ENCODE measurements around the gene LILRA5. TPM values are rescaled to one million over a fixed set of nuclear protein-coding genes. Genes with fewer than 3 reads are reported as not detected.
"Not testable (repeated sequence)": the region's sequence is repeated elsewhere in the genome, so short reads cannot be mapped to it uniquely, and the experiment has no call there.

Gene LILRA5
- total and polyA plus RNA-seq, 2 donors, result 1.5 to 9.2 TPM

DNA sequence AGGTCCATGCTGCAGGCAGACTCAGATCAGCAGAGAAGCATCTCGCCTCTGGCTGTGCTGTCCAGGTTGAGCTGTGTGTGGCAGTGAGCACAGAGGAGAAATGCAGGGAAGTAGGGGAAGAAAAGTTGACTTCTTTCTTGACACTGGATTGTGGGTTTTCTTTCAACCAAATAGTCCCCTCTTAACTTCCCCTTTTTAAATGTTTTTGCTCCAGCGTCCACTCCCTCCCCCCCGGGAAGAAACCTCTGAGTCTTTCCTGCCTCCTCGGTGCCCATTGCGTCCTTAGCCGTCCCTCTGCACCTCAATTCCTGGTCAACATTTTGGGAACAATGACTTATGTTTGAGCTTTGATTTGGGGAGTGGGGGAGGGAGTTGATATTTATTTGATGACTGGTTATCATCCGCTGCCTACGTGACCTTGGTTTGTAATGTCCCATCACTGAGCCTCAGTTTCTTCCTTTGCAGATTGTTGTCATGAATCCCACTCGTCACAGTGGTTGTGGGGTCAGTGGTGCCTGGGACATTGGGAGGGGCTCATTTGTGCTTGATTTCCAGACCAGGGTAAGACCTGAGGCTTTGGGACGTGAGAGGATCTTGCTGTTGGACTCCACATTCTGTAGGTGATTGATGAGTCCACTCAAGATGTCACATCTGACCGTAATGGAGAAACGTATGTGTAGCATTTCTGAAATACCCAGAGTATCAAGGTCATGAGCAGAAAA lies 31.8 kb downstream of the LILRA5 start, which contains the start of gene LILRB2:
LILRB2 (minus strand) TSS at position 104 of the 722 bp plus-strand sequence. CDS start 614 bp downstream, outside the sequence.
- WGBS, result 52% methylated on average over 12 of the region's 12 CpGs
- Histone ChIP-seq H3K4me1 (ENCODE audit: control insufficient read depth in 2 of 2, insufficient read depth in 2 of 2, low read length in 2 of 2) (peaks cover 9 to 31% of the 10 kb centered on the region in 2 donors), H3K9me3 (ENCODE audit: control insufficient read depth in 2 of 2, insufficient read depth in 1 of 2, low read length in 1 of 2) (peaks cover 0 to 4% of the 10 kb centered on the region in 2 donors), H3K36me3 (ENCODE audit: control insufficient read depth in 2 of 2, insufficient read depth in 2 of 2, low read length in 1 of 2) (no peaks in the 10 kb centered on the region), H3K27me3 (ENCODE audit: control insufficient read depth in 2 of 2, insufficient read depth in 1 of 2, low read length in 1 of 2) (peaks cover 0 to 16% of the 10 kb centered on the region in 2 donors), H3K4me3 (ENCODE audit: low read length in 2 of 2) (no peak within 1 kb of the TSS), H3K27ac (ENCODE audit: low read depth in 1 of 2, low read length in 1 of 2) (no peak within 1 kb of the TSS)
- no peak for DNase-seq (ENCODE audit: low read depth in 6 of 9, low spot score in 9 of 9)

DNA sequence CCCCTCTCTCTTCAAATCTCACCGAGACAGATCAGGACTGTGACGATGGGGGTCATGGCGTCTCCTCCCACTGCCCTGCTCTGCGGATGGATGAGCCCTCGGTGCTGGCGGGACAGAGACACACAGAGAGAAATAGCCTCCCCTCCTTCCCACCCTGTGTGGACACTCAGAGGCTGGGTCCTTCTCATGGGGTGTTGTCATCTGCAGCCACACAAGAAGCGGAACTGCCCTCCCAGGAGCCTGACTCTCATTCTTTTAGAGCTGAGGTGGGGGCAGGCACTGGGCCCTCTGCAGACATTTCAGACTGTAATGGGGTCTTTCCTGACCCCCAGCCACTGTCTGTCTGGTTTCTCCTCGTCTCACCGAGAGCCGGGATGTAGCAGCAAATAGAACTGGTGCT lies 32.5 kb downstream of the LILRA5 start:
- WGBS, result 25% methylated on average over 10 of the region's 10 CpGs
- not testable (repeated sequence) for DNase-seq (ENCODE audit: low read depth in 6 of 9, low spot score in 9 of 9)

DNA sequence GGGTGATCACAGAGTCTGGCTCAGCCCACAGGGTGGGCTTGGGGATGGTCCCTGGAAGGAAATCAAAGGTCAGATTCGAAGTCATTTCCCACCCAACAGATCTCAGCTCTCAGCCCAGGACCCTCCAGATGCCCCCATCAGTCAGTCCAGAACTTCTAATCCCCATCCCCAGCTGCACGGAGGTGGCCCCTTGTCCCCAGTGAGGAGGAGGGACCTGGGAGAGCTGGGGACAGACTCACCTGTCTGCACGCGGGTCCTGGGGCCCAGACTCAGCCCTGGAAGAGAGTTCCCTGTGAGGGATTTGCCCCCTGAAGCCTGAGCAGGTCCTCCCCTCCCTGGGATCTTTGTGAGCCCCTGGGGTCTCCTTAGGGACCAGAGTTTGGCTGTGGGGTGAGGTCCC lies 32.9 kb downstream of the LILRA5 start:
- not testable (repeated sequence) for H3K4me3 ChIP-seq (ENCODE audit: low read length in 2 of 2); H3K36me3 ChIP-seq (ENCODE audit: control insufficient read depth in 2 of 2, insufficient read depth in 2 of 2, low read length in 1 of 2); H3K9me3 ChIP-seq (ENCODE audit: control insufficient read depth in 2 of 2, insufficient read depth in 1 of 2, low read length in 1 of 2); DNase-seq (ENCODE audit: low read depth in 6 of 9, low spot score in 9 of 9); H3K27ac ChIP-seq (ENCODE audit: low read depth in 1 of 2, low read length in 1 of 2)
- Histone ChIP-seq H3K27me3 (ENCODE audit: control insufficient read depth in 2 of 2, insufficient read depth in 1 of 2, low read length in 1 of 2) (peaks cover 0 to 16% of the 10 kb centered on the region in 2 donors), H3K4me1 (ENCODE audit: control insufficient read depth in 2 of 2, insufficient read depth in 2 of 2, low read length in 2 of 2) (peaks cover 5 to 21% of the 10 kb centered on the region in 2 donors)
- WGBS, result 31% methylated on average over 4 of the region's 4 CpGs

More for the DNA sequence above, 32.5 kb downstream of the LILRA5 start:
- not testable (repeated sequence) for H3K27ac ChIP-seq (ENCODE audit: low read depth in 1 of 2, low read length in 1 of 2); H3K4me3 ChIP-seq (ENCODE audit: low read length in 2 of 2); H3K36me3 ChIP-seq (ENCODE audit: control insufficient read depth in 2 of 2, insufficient read depth in 2 of 2, low read length in 1 of 2); H3K9me3 ChIP-seq (ENCODE audit: control insufficient read depth in 2 of 2, insufficient read depth in 1 of 2, low read length in 1 of 2)
- Histone ChIP-seq H3K27me3 (ENCODE audit: control insufficient read depth in 2 of 2, insufficient read depth in 1 of 2, low read length in 1 of 2) (peaks cover 0 to 16% of the 10 kb centered on the region in 2 donors), H3K4me1 (ENCODE audit: control insufficient read depth in 2 of 2, insufficient read depth in 2 of 2, low read length in 2 of 2) (peaks cover 9 to 25% of the 10 kb centered on the region in 2 donors)

DNA sequence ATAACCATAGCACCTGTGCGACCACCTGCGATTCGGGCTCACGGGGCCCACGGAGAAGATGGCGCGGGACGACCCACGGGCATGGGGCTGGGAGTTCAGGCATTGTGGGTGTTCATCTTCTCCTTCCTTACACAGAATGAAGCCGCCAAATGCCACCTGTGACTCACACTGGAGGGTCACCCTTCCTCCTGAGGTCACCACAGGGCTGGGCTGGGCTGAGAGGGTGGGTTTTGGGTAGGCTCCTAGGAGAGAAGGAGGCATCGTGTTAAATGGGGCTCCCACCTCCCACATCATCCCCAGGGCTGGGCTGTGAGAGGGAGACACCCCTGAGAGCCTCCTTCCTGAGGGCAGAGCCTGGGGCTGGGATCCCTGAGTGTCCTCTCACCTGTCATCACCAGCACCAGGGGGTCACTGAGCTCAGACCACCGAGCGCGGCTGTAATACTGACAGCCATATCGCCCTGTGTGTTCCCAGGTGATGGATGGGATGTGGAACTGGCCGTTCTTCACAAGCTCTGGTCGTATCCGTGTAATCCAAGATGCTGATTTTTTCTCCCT lies 33.5 kb downstream of the LILRA5 start:
- peaks cover 0 to 4% of the 10 kb centered on the region in 2 donors for H3K9me3 ChIP-seq (ENCODE audit: control insufficient read depth in 2 of 2, insufficient read depth in 1 of 2, low read length in 1 of 2)
- 91% methylated on average over 18 of the region's 18 CpGs for WGBS
- H3K4me1 ChIP-seq (ENCODE audit: control insufficient read depth in 2 of 2, insufficient read depth in 2 of 2, low read length in 2 of 2), result peaks cover 3 to 20% of the 10 kb centered on the region in 2 donors
- no peak overlapping the region for H3K27ac ChIP-seq (ENCODE audit: low read depth in 1 of 2, low read length in 1 of 2)
- no peak for DNase-seq (ENCODE audit: low read depth in 6 of 9, low spot score in 9 of 9)
- H3K4me3 ChIP-seq (ENCODE audit: low read length in 2 of 2), result no peak overlapping the region
- no peaks in the 10 kb centered on the region for H3K36me3 ChIP-seq (ENCODE audit: control insufficient read depth in 2 of 2, insufficient read depth in 2 of 2, low read length in 1 of 2)
- peaks cover 0 to 16% of the 10 kb centered on the region in 2 donors for H3K27me3 ChIP-seq (ENCODE audit: control insufficient read depth in 2 of 2, insufficient read depth in 1 of 2, low read length in 1 of 2)

DNA sequence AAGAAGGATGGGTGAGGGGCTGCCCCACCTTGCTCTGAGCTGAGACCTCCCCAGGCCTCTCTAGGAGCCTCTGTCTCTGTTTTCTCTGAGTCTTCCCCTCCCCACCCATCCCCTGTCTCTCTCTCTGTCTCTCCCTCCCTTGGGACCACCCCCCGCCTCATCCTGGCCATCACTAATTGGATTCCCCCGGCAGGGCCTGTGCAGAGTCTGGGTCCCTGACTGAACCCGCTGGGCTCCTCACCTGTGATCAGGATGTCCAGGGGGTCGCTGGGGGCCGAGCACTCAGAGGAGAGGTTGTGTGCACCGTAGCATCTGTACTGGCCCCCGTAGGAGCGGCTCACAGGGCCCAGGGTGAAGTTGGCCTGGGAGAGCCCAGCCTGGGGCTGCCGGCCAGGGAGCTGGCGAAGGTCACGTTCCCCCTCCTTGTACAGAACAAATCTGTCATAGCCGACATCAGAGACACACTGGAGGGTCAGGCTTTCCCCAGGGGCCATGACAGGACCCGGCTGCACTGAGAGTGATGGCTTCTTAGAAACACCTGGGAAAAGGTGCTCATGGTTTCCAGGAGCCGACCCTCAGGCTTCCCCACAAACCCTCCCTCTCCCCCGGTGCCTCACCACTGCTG lies 34.3 kb downstream of the LILRA5 start:
- peaks cover 0 to 17% of the 10 kb centered on the region in 2 donors for H3K27me3 ChIP-seq (ENCODE audit: control insufficient read depth in 2 of 2, insufficient read depth in 1 of 2, low read length in 1 of 2)
- not testable (repeated sequence) for H3K9me3 ChIP-seq (ENCODE audit: control insufficient read depth in 2 of 2, insufficient read depth in 1 of 2, low read length in 1 of 2); H3K4me3 ChIP-seq (ENCODE audit: low read length in 2 of 2); H3K36me3 ChIP-seq (ENCODE audit: control insufficient read depth in 2 of 2, insufficient read depth in 2 of 2, low read length in 1 of 2); DNase-seq (ENCODE audit: low read depth in 6 of 9, low spot score in 9 of 9); H3K27ac ChIP-seq (ENCODE audit: low read depth in 1 of 2, low read length in 1 of 2)
- H3K4me1 ChIP-seq (ENCODE audit: control insufficient read depth in 2 of 2, insufficient read depth in 2 of 2, low read length in 2 of 2), result peaks cover 3 to 16% of the 10 kb centered on the region in 2 donors
- 95% methylated on average over 15 of the region's 15 CpGs for WGBS

DNA sequence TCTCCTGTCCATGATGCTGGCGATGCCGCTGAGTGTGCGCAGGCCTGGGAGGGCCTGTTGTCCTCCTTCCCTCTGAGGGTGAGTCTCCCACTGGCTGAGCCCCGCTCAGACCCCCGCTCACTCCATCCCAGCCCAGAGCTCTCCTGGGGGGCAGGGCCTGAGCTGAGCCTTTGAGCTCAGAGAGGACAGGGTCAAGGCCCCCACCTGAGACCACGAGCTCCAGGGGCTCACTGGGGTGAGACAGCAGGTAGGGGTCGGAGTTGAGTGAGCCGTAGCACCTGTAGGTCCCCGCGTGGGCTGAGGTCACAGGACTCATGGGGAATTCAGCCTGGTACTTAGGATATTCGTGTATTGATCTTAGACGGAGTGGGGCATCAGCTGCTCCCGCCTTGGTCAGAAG lies 34.9 kb downstream of the LILRA5 start:
- DNase-seq (ENCODE audit: low read depth in 6 of 9, low spot score in 9 of 9), result not testable (repeated sequence)

DNA sequence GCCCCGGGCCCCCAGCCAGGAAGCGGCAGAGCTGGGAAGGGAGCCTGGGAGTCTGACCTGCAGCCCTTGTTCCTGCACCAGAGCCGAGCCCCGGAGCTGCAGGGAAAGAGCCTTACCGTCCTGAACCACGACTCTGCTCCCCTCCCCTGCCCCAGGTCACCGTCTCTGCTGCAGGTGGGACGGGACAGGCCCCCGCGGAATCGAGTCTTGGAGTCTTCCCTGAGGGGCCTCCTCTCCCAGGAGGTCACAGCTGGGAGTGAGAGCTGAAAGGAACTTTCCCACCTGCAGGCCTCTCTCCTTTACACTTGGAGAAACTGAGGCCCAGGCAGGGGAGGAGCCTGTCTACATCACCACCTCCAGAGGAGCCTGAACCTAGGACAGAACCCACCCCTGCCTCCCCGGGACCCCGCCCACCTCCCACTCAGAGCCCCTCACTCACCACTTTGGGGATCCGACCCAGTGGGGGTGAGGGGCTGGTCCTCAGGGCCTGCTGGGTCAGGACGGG lies 35.8 kb downstream of the LILRA5 start:
- WGBS, result 89% methylated on average over 15 of the region's 15 CpGs
- not testable (repeated sequence) for H3K4me3 ChIP-seq (ENCODE audit: low read length in 2 of 2); H3K36me3 ChIP-seq (ENCODE audit: control insufficient read depth in 2 of 2, insufficient read depth in 2 of 2, low read length in 1 of 2); DNase-seq (ENCODE audit: low read depth in 6 of 9, low spot score in 9 of 9); H3K27ac ChIP-seq (ENCODE audit: low read depth in 1 of 2, low read length in 1 of 2); H3K4me1 ChIP-seq (ENCODE audit: control insufficient read depth in 2 of 2, insufficient read depth in 2 of 2, low read length in 2 of 2); H3K9me3 ChIP-seq (ENCODE audit: control insufficient read depth in 2 of 2, insufficient read depth in 1 of 2, low read length in 1 of 2)
- H3K27me3 ChIP-seq (ENCODE audit: control insufficient read depth in 2 of 2, insufficient read depth in 1 of 2, low read length in 1 of 2), result peaks cover 0 to 17% of the 10 kb centered on the region in 2 donors

More for the DNA sequence above, 34.9 kb downstream of the LILRA5 start:
- not testable (repeated sequence) for H3K4me3 ChIP-seq (ENCODE audit: low read length in 2 of 2); H3K9me3 ChIP-seq (ENCODE audit: control insufficient read depth in 2 of 2, insufficient read depth in 1 of 2, low read length in 1 of 2); H3K27ac ChIP-seq (ENCODE audit: low read depth in 1 of 2, low read length in 1 of 2); H3K36me3 ChIP-seq (ENCODE audit: control insufficient read depth in 2 of 2, insufficient read depth in 2 of 2, low read length in 1 of 2)
- peaks cover 0 to 17% of the 10 kb centered on the region in 2 donors for H3K27me3 ChIP-seq (ENCODE audit: control insufficient read depth in 2 of 2, insufficient read depth in 1 of 2, low read length in 1 of 2)
- H3K4me1 ChIP-seq (ENCODE audit: control insufficient read depth in 2 of 2, insufficient read depth in 2 of 2, low read length in 2 of 2), result peaks cover 3 to 10% of the 10 kb centered on the region in 2 donors
- WGBS, result 95% methylated on average over 13 of the region's 13 CpGs

DNA sequence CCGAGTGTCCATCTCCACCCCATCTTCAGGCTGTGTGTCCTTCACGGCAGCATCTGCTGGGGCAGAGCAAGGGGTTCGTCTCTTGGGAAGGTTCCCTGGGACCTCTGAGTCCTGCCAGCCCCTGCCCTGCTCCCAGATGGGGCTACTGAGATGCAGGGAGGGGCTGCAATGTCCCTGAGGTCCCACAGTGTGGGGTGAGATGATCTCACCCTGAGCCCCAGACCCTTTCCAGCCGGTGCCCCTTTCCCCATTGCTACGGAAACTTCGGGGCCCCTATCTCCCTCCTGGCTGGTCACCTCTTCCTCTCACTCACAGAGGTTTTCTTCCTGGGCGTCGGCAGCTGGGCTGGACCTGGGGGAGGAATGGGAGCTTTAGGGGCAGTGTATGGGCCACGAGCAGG lies 37.0 kb downstream of the LILRA5 start:
- Histone ChIP-seq H3K4me3 (ENCODE audit: low read length in 2 of 2) (no peak overlapping the region), H3K27ac (ENCODE audit: low read depth in 1 of 2, low read length in 1 of 2) (no peak overlapping the region), H3K9me3 (ENCODE audit: control insufficient read depth in 2 of 2, insufficient read depth in 1 of 2, low read length in 1 of 2) (no peaks in the 10 kb centered on the region), H3K4me1 (ENCODE audit: control insufficient read depth in 2 of 2, insufficient read depth in 2 of 2, low read length in 2 of 2) (no peaks in the 10 kb centered on the region), H3K27me3 (ENCODE audit: control insufficient read depth in 2 of 2, insufficient read depth in 1 of 2, low read length in 1 of 2) (peaks cover 0 to 13% of the 10 kb centered on the region in 2 donors), H3K36me3 (ENCODE audit: control insufficient read depth in 2 of 2, insufficient read depth in 2 of 2, low read length in 1 of 2) (no peaks in the 10 kb centered on the region)
- WGBS, result 89% methylated on average over 9 of the region's 9 CpGs
- no peak for DNase-seq (ENCODE audit: low read depth in 6 of 9, low spot score in 9 of 9)

DNA sequence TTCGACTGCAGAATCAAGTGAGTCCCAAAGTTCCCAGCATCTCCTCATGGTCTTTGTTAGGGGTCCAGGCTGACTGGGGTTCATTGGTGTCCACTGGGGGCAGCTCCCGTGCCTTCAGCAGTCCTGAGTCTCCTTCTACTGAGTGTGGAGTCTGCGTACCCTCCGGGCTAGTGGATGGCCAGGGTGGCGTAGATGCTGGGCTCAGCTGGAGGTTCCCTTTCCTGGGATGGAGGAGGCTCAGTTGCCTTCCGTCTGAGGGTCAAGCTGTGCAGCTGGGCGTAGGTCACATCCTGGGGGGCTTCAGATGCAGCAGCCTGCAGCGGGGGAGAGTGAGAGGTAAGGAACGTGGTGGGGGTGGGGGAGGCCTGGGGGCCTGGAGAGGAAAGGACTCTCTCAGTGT lies 38.5 kb downstream of the LILRA5 start:
- not testable (repeated sequence) for H3K27ac ChIP-seq (ENCODE audit: low read depth in 1 of 2, low read length in 1 of 2); H3K4me3 ChIP-seq (ENCODE audit: low read length in 2 of 2); H3K9me3 ChIP-seq (ENCODE audit: control insufficient read depth in 2 of 2, insufficient read depth in 1 of 2, low read length in 1 of 2); DNase-seq (ENCODE audit: low read depth in 6 of 9, low spot score in 9 of 9); H3K36me3 ChIP-seq (ENCODE audit: control insufficient read depth in 2 of 2, insufficient read depth in 2 of 2, low read length in 1 of 2); H3K4me1 ChIP-seq (ENCODE audit: control insufficient read depth in 2 of 2, insufficient read depth in 2 of 2, low read length in 2 of 2); H3K27me3 ChIP-seq (ENCODE audit: control insufficient read depth in 2 of 2, insufficient read depth in 1 of 2, low read length in 1 of 2)
- 95% methylated on average over 9 of the region's 9 CpGs for WGBS
